Osteocyte (in vitro differentiated cells): ENCODE measurements around the gene TSPAN11. TPM values are rescaled to one million over a fixed set of nuclear protein-coding genes. Genes with fewer than 3 reads are reported as not detected.
"Not testable (repeated sequence)": the region's sequence is repeated elsewhere in the genome, so short reads cannot be mapped to it uniquely, and the experiment has no call there.

Experiments
- DNase-seq: peaks from one replicate; pipeline ENCODE4 v3.0.0; 2021; ENCODE audit warnings: mixed read lengths; ENCODE audit not compliant: unreplicated experiment; ENCODE audit errors: extremely low spot score
- H3K27ac Mint-ChIP-seq: one replicate; pipeline ENCODE4 v1.8.0; 2021; ENCODE audit warnings: mild to moderate bottlenecking, mixed read lengths; ENCODE audit not compliant: unreplicated experiment
- H3K27me3 Mint-ChIP-seq: one replicate; pipeline ENCODE4 v1.8.0; 2021; ENCODE audit warnings: mixed read lengths; ENCODE audit not compliant: unreplicated experiment
- H3K36me3 Mint-ChIP-seq: one replicate; pipeline ENCODE4 v1.8.0; 2021; ENCODE audit warnings: mixed read lengths; ENCODE audit not compliant: unreplicated experiment
- H3K4me1 Mint-ChIP-seq: one replicate; pipeline ENCODE4 v1.8.0; 2021; ENCODE audit warnings: mixed read lengths; ENCODE audit not compliant: unreplicated experiment
- H3K4me3 Mint-ChIP-seq: one replicate; pipeline ENCODE4 v1.8.0; 2021; ENCODE audit warnings: mild to moderate bottlenecking, moderate library complexity, mixed read lengths; ENCODE audit not compliant: unreplicated experiment
- H3K9me3 Mint-ChIP-seq: one replicate; pipeline ENCODE4 v1.8.0; 2021; ENCODE audit warnings: mixed read lengths; ENCODE audit not compliant: unreplicated experiment
- total RNA-seq: library from RNA; stranded (reverse); gene quantifications from 2 replicates; pipeline ENCODE4 v1.2.1, GENCODE V29; 2021
- TF ChIP-seq, protein P1 (sequence below): fragments of 200-600 bp; sonication (generic); IDR thresholded peaks from 2 replicates; pipeline ENCODE4 v1.5.0; 2021; ENCODE audit warnings: antibody characterized with exemption, mild to moderate bottlenecking, moderate library complexity

The TSPAN11 gene
- total RNA-seq, 1 donor from 2014 or later = 9.2 TPM

DNA sequence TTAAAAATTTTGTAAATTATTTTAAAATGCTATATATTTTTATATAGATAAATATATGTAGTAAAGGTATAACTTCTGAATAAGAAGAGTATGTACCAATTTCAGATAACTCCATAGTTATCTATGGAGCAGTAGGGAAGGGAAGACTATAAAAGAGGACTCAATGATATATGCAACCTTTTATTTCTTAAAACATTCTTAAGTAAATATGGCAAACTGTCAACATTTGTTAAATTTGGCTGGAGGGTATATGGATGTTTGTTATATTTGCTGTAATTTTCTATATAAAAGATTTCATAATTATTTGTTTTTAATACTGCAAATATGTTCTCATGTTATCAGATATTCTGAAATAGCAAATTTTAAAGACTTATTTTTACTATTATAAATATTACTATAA lies 38.3 kb upstream of the TSPAN11 start:
- Mint-ChIP-seq H3K4me3 (no peak overlapping the region), H3K36me3 (peaks cover 1% of the 10 kb centered on the region)
- TF ChIP-seq, protein P1, sequence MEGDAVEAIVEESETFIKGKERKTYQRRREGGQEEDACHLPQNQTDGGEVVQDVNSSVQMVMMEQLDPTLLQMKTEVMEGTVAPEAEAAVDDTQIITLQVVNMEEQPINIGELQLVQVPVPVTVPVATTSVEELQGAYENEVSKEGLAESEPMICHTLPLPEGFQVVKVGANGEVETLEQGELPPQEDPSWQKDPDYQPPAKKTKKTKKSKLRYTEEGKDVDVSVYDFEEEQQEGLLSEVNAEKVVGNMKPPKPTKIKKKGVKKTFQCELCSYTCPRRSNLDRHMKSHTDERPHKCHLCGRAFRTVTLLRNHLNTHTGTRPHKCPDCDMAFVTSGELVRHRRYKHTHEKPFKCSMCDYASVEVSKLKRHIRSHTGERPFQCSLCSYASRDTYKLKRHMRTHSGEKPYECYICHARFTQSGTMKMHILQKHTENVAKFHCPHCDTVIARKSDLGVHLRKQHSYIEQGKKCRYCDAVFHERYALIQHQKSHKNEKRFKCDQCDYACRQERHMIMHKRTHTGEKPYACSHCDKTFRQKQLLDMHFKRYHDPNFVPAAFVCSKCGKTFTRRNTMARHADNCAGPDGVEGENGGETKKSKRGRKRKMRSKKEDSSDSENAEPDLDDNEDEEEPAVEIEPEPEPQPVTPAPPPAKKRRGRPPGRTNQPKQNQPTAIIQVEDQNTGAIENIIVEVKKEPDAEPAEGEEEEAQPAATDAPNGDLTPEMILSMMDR = no peak

GRCh38 chr12:30894531-30894930 lies 32.0 kb upstream of the TSPAN11 start:
- not testable (repeated sequence) for DNase-seq, H3K4me3 Mint-ChIP-seq, H3K36me3 Mint-ChIP-seq, H3K9me3 Mint-ChIP-seq, H3K27ac Mint-ChIP-seq, H3K4me1 Mint-ChIP-seq
- peaks cover 35% of the 10 kb centered on the region for H3K27me3 Mint-ChIP-seq

More for the DNA sequence above, 38.3 kb upstream of the TSPAN11 start:
- H3K9me3 Mint-ChIP-seq = peaks cover 20% of the 10 kb centered on the region
- H3K27ac Mint-ChIP-seq = no peak overlapping the region
- H3K27me3 Mint-ChIP-seq = peaks cover 44% of the 10 kb centered on the region
- no peaks in the 10 kb centered on the region for H3K4me1 Mint-ChIP-seq
- no peak for DNase-seq

DNA sequence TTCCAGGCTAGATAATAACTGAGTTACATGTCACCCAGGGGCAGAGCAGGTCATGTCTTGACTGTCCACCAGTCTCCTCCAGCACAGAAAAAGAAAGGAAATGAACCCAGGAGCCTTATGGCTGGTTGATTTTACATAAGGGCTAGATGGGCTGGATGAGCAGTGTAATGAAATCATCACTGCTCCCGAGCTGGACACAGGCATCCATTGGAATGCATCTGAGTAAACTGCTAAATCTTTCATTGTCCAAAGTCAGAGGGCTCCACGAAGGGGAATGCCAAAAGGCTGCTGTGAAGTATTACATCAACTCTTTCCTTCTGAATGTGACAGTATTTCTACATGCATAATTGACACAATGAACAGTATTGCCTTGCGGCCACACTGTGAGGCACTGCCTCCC lies 30.1 kb upstream of the TSPAN11 start:
- H3K36me3 Mint-ChIP-seq = no peaks in the 10 kb centered on the region
- peaks cover 35% of the 10 kb centered on the region for H3K27me3 Mint-ChIP-seq
- TF ChIP-seq, protein P1 = no peak
- no peak overlapping the region for H3K4me3 Mint-ChIP-seq
- H3K4me1 Mint-ChIP-seq = peaks cover 4% of the 10 kb centered on the region
- DNase-seq = no peak
- H3K9me3 Mint-ChIP-seq = no peaks in the 10 kb centered on the region
- no peak overlapping the region for H3K27ac Mint-ChIP-seq

DNA sequence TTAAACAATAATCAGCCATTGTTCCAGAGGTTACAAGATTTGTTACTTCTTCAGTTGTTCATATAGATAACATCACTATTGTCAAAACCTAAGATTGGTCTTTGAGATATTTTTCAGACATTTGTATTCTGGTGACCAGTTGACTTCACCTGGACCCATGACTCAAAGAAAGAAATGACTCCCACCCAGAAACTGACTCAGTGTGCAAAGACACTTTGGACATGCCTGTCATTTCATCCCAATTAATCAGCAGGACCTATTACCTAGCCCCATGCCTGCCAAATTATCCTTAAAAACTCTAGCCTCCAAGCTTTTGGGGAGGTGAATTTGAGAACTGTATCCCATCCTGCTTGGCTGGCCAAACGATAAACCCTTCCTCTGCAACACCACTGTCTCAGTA lies 27.7 kb upstream of the TSPAN11 start:
- H3K4me3 Mint-ChIP-seq = no peak overlapping the region
- no peaks in the 10 kb centered on the region for H3K36me3 Mint-ChIP-seq
- TF ChIP-seq, protein P1 = no peak
- H3K9me3 Mint-ChIP-seq = no peaks in the 10 kb centered on the region
- H3K27me3 Mint-ChIP-seq = peaks cover 16% of the 10 kb centered on the region
- no peak for DNase-seq
- no peak overlapping the region for H3K27ac Mint-ChIP-seq
- peaks cover 4% of the 10 kb centered on the region for H3K4me1 Mint-ChIP-seq

GRCh38 chr12:30900351-30900750 lies 26.2 kb upstream of the TSPAN11 start:
- no peak overlapping the region for H3K27ac Mint-ChIP-seq
- H3K27me3 Mint-ChIP-seq = peaks cover 12% of the 10 kb centered on the region
- TF ChIP-seq, protein P1 = no peak
- no peaks in the 10 kb centered on the region for H3K36me3 Mint-ChIP-seq
- H3K4me3 Mint-ChIP-seq = no peak overlapping the region
- no peaks in the 10 kb centered on the region for H3K9me3 Mint-ChIP-seq
- no peak for DNase-seq
- peaks cover 4% of the 10 kb centered on the region for H3K4me1 Mint-ChIP-seq

GRCh38 chr12:30902001-30902400 lies 24.5 kb upstream of the TSPAN11 start:
- no peaks in the 10 kb centered on the region for H3K9me3 Mint-ChIP-seq
- H3K4me3 Mint-ChIP-seq = no peak overlapping the region
- TF ChIP-seq, protein P1 = no peak
- H3K27ac Mint-ChIP-seq = no peak overlapping the region
- DNase-seq = no peak
- H3K36me3 Mint-ChIP-seq = no peaks in the 10 kb centered on the region
- peaks cover 4% of the 10 kb centered on the region for H3K4me1 Mint-ChIP-seq
- peaks cover 12% of the 10 kb centered on the region for H3K27me3 Mint-ChIP-seq
